Activated CD4-positive, alpha-beta T cell treated with anti-CD3 and anti-CD28 coated beads, Interleukin-2, amount 50 U/mL, for 24 hours (primary cell): ENCODE measurements around the gene RPTOR.
"Not testable (repeated sequence)": the region's sequence is repeated elsewhere in the genome, so short reads cannot be mapped to it uniquely, and the experiment has no call there.

Experiments
- DNase-seq, 2 donors: peaks; one replicate each; pipeline ENCODE4 v3.0.0-alpha.2; 2020; ENCODE audit warnings: low read depth in 1 of 2, low spot score in 1 of 2

The RPTOR gene

DNA sequence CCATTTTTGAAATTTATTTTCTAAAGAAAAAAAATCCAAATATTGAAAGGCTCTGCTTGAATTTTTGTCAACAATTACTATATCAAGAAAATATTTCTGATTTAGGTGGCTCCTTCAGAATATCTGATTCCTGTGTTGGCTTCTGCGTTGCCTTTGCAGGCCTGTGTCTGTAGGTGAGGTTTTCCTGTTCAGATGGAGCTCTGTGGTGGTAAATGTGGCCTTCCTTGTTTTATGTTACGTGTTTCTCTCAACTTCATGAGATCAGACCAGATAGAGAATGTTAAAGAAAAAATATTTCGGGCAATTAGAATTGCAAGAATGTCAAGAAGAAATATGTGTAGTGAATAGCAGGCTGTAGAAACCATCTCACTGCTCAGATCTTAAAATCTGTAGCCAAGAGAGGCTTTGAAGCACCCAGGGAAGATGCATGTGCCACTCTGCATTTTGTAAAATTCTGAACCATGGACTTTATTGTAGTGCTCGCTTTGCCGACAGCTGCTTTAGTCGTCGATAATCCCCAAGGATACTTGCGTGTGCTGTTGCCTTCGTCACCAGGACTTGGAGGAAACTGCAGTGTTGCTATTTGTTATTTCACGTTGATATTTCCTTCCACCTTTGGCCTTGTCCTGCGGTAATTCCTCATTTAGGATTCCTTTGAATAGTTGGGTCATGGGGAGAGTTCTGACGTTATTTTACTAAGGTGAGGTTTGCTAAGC is 69.9 kb downstream of the RPTOR start:
- no peak for DNase-seq

DNA sequence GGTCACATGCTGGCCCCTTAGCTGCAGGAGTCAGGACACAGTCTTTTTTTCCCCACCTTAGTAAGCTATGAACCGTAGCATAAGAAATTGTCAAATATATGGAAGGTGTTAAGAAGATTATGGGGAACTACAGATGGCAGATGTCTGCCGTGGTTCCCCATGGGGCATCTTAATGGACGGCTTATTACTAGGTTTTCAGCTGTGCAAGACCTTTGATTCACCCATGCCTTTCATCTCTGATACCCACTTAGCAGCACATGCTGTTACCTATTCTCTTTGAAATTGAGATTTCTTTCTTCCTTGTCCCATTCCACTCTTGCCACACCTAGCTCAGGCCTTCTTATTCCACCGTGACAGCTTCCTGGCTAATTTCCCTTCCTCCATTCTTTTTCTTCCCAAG is 70.7 kb downstream of the RPTOR start:
- no peak for DNase-seq

DNA sequence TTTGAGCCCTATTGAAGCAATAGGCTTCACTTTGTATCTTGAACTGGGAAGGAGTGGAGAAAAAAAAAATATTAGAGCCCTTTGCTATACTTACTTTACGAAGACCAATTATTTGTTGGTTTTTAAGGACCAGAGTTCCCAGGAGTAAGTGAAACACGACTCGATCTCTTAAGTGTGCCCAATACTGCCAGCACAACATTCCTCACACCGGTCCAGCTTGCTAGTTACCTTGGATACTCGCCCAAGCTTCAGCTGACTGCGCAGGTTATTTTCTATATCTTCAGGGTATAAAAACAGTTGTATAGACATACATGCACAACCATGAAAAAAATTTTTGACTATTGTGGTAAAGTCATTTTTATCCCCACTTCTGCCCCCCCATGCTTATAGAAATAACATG is 72.1 kb downstream of the RPTOR start:
- no peak for DNase-seq

DNA sequence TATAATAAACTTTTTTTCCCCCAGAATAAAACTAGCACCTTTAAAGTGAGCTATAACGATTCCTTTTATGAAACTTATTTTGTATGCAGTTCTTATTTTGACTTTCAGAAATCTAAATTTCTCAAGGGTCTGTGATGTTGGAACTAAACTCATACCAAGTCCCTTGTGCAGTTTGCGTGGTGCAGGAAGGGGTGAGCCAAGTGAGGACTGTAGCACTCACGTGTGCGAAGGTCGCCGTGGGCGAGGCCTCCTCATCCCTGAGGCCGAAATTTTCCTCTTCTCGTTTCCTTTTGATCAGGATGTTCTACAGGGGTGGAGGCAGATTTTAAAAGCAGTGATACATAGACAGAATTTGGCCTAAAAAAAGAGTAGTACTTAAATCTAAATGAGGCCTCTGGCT is 73.7 kb downstream of the RPTOR start:
- peak in 1 of 2 donors; percentile 17 for DNase-seq

DNA sequence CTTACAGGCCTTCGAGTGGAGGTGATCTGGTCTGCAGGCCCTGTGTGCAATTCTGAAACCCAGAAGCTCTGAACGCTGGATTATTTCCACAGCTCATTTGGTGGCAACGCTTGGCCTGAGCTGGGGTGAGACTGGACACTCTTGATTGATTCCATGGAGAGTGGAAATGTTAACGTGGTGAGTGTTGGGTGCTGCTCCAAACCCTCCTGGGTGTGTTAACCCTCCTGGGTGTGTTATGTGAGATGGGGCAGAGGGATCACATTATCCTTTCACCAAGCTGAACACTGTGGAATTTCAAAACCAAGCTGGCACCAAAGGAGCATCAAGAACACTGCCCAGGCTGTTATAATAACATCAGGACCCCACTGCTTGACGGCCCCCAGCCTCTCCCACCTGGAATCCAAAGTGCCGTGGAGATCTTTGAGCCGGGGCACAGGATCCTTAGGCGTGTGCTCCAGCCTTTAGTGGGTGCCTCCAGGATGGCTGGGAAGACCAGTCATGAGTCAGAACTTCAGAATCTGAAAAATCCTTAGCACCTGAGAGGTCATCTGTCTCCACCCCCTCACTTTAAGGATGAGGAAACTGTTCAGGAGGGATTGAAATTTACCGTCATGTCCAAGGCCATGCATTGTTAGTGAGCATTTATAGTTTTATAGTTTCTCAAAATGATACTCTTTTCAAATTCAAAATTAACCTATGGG is 75.0 kb downstream of the RPTOR start:
- no peak for DNase-seq

DNA sequence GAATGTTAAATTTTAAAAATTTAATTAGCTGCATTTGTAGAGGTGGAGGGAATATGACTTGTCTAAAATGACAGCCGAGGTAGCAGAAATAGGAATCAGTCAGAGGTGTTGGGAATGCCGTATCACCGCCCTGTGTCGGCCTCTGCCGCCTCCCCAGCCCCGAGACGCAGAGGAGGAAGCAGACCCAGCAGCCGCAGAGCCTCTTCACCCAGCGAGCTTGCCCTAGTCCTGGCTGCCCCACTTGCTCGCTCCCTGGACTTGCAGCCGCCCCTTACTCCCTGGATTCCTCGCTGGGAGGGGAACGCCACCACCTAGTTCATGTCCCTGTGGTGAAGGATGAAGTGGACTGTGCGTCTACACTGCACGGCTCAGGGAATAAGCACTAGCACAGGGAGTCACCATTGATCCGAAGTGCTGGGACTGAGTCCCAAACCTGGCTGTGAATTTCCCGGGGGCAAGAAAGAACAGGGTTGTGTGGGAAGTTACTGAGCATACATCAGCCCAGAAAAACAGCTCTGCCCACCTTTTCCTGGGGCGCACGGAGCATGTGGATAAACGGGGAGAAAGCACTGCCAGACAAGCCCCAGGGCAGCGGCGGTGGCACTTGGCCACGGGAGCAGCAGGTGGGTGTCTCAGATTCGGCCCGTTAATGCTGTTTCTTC is 76.8 kb downstream of the RPTOR start:
- DNase-seq = no peak

DNA sequence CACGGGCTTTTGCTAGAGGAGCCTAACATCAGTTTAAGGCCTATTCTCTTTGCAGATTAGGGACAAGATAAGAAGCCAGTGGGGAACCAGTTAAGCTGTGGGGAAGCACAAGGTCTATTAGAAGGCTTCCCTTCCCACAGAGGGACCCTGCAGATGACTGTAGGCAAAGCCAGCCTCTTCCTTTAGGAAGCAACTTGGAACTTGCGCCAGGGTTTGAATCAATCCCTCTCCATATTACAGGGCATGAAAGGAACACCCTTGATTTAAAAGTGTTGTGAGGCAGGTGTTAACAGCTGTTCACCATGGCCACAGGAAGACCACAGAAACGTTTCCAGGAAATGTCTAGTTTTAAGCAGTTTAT is 77.3 kb downstream of the RPTOR start:
- DNase-seq = no peak

DNA sequence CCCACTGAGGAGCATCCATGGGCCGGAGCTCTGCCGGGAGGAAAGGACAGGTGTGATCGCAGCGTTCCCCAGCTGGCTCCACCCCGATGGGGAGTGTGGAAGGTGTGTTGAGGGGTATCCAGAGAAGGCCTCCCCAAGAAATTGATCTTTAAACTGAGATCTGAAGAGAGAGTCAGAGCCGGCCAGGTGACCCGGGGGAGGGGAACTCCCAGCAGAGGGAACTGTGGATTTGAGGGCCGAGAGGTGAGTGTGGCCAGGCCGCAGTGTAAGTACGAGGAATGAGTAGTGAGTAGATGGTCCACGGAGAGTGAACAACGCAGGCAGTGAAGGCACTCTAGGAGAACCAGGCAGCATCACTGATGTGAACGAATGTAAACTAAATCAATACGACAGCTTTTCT is 80.2 kb downstream of the RPTOR start:
- no peak for DNase-seq

DNA sequence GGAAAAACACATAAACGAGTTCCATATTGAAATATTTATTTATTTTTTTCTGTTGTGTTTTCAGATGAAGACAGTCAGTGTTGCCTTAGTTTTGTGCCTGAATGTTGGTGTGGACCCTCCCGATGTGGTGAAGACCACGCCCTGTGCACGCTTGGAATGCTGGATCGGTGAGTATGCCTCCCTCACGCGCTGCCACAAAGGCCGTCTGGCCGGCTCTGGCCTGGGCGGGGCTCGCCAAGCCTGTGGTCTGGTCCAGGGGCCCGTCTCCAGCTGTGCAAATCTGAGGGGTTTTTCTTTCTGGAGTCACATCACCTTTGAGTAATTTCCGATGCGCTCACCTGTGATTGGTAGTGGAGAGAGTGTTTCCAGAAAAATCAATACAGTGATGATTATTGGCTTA is 81.0 kb downstream of the RPTOR start:
- DNase-seq = no peak

DNA sequence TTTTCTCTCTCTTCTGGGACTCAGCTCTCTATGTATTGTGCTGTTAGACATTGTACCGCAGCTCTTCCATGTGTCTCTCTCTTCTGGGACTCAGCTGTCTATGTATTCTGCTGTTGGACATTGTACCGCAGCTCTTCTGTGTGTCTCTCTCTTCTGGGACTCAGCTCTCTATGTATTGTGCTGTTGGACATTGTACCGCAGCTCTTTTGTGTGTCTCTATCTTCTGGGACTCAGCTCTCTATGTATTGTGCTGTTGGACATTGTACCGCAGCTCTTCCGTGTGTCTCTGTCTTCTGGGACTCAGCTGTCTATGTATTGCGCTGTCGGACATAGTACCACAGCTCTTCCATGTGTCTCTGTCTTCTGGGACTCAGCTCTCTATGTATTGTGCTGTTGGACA is 84.2 kb downstream of the RPTOR start:
- DNase-seq = not testable (repeated sequence)

DNA sequence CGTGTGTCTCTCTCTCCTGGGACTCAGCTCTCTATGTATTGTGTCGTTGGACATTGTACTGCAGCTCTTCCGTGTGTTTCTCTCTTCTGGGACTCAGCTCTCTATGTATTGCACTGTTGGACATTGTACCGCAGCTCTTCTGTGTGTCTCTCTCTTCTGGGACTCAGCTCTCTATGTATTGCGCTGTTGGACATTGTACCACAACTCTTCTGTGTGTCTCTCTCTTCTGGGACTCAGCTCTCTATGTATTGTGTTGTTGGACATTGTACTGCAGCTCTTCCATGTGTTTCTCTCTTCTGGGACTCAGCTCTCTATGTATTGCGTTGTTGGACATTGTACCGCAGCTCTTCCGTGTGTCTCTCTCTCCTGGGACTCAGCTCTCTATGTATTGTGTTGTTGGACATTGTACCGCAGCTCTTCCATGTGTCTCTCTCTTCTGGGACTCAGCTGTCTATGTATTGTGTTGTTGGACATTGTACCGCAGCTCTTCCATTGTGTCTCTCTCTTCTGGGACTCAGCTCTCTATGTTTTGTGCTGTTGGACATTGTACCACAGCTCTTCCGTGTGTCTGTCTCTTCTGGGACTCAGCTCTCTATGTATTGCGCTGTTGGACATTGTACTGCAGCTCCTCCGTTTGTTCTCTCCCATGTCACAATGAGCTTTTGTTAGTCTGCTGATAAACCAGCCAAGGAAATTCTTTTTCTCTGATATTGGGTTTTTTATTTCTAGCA is 84.8 kb downstream of the RPTOR start:
- DNase-seq = no peak

DNA sequence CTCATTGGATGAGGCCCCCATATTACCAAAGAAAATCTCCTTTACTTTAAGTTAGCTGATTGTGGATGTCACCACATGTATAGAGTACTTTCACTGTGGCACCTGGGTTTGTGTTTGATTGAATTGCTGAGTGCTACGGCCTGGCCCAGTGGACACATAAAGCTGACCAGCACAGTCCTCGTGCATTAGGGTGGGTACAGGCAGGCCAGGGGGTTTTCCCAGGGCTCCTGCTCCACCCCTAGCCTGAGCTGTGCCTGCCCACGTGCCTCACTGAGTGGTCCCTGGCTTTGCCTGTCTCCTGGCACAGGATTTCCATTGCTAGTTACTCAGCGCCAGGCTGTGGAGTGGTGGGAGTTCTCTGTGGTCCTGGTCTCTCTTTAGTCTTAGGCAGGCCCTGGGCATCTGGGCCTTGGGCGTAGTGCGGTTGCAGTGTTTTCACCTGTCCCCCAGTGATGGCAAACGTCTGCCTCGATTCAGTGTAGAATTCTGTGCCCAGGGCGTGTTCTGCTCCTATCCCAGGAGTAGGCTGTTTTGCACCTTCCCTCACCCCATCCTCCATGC is 86.0 kb downstream of the RPTOR start:
- no peak for DNase-seq

DNA sequence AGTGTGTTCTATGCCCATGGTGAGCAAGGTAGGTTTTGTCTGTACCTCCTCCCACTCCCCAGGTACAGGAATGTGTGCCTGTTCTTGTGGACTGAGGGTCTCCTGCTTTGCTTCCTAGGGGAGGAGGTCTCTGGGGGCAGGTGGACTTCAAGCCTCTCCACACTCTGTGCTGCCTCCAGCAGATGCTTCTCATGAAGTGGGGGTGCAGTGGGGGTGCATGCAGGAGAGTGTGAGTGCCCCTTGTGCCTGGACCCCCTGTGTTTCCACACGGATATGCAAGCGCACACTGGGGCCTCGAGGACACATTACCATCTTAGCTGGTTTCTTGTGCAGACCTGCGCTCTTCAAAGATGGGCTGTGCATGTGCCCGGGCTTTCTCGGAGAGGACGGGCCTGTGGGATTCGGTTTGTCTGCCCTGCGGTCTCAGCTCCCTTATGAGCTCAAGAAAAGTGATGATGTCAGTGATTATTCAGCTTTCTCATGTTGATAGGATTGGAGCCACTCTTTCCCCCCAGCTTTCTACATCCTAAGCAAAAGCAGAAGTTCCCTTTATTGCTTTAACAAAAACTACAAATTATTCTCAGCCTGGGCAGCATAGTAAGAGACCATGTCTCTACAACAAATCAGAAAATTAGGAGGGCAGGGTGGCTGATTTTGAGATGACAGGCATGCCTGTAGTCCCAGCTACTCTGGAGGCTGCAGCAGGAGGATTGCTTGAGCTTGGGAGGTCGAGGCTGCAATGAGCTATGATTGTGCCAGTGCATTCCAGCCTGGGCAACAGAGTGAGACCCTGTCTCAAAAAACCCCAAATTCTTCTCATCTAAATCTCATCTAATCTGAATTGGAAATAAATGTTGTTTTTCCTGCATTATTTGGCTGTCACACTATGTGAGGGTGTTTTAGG is 86.8 kb downstream of the RPTOR start:
- no peak for DNase-seq

DNA sequence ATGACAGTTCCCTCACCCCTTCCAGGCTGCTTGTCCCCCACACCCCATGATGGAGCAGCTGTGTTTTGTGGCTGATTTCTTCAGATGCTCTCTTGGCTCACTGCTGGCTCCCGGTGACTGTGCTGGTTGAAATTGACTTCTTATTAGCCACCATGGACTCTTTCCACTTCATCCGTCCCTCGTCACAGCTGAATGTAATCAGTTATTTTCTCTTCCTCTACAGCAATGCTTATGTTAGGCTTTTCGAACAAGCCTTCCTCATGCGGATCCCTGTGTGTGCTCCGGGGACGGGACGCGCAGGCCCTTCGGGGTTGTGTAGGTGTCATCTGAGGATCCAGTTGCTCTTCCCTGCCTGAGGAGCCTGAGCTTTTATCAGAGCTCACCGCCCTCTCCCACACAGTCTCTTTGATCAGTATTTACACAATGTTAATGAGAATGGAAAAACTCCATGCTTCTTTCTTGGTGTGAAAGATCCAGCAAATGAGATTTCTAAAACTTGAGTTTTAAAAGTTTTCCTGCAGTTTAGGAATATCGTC is 87.5 kb downstream of the RPTOR start:
- DNase-seq = no peak

DNA sequence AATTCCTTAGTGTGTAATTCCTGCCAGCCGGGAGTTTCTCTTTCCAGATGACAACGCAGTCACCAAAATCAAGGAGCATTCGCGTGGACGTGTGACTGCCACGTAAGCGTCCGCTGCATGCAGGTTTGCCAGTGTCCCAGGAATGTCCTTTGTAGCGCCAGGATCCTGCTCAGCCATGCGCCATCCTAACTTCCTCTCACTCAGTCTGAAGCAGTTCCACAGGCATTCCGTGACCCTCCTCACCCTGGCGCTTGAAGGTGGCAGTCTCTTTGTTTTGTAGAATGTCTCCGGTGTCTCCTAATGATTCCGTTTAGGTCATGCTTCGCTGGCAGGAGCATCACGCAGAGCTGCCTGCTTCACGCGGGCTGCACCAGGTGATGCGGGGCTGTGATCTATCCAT is 88.6 kb downstream of the RPTOR start:
- no peak for DNase-seq

DNA sequence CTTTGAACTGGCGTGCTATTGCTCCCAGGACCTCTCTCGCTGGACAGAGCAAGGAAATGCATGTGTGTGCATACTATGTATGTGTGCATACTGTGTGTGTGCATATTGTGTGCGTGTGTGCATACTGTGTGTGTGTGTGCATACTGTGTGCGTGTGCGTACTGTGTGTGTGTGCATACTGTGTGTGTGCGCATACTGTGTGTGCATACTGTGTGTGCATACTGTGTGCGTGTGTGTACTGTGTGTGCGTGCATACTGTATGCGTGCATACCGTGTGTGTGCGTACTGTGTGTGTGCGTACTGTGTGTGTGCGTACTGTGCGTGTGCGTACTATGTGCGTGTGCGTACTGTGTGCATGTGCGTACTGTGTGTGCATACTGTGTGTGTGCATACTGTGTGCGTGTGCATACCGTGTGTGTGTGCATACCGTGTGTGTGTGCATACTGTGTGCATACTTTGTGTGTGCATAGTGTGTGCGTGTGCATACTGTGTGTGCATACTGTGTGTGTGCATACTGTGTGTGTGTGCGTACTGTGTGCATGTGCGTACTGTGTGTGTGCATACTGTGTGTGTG is 89.4 kb downstream of the RPTOR start:
- no peak for DNase-seq

DNA sequence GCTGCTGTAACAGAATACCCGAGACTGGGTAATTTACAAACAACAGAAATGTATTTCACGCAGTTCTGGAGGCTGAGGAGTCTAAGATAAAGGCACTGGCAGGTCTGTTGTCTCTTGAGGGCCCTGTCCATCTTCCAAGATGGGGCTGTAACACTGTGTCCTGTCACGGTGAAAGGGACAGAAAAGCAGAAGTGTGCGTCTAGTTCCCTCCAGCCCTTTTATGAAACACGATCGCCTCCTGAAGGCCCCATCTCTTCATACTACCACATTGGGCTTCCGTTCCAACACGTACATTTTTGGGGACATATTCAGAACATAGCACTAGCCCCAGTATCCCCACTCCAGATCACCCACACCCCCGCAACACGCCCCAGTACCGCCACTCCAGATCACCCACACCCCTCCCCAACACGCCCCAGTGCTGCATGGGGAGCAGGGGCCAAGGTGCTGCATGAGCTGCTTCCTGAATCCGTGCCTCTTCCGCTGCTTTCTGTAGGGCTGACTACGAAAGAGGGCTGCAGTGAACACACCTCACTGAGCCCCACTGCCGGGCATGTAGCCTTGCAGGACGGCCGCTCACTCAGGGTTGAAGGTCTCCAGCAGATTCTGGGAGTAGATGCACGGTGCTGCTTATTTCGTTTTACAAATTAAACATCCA is 91.9 kb downstream of the RPTOR start:
- no peak for DNase-seq

DNA sequence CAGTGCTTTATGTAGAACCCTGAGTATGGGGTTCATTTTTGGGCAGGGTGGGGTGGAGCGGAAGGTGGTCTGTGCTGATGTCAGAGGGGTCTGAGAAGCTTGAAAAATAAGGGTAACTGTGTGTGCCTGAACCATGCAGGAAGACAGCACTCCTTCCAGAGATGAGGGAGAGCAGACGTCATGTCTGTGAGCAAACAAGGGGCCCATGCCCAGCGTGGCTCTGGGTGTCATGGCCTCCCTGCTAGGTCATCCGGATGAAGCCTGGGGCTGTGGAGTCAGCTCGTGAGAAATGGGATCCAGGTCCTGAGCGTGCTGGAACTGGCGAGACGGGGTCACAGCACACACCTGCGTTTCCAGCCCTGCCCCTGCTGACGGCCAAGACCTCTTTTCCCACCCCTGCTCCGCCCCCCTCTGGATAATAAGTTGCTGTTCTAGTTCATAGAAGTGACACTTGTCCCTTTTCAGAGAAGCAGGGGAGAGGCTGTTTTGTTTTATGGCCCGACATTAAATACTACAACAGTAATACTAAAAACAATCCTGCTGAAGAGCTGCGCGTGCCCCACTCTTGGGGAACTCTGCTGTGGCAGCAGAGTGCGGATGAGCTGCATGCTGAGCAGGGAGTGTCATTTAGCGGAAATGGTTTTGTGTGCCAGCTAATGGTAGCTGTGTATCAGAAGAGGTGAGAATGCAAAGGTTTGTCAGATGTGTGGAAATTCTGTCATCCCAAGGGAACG is 92.6 kb downstream of the RPTOR start:
- no peak for DNase-seq

DNA sequence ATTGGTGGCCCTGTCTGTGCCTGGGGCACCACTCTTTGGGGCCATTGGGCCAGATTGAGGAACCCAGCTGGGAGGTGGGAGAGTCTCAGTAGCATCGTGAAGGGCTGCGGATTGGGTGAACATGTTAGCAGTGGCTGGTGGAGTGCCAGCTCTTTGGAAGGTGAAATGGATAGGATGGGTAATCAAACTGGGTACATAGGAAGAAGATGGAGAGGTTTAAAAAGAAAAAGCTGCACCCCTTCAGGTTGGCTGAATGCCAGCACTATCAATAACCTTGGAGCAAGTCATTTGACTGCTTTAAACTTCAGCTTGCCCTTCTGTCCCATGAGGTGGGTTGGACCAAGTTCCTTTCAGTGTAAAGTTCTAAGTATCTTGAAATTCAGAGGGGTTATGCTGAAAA is 95.0 kb downstream of the RPTOR start:
- DNase-seq = no peak
